Epithelial cell of esophagus (primary cell): ENCODE data around the gene INO80.
A peak's percentile ranks its signal among the peaks of the same experiment; 100 is the strongest.

Experiments used
- DNase-seq: peaks from one replicate; pipeline ENCODE4 v3.0.0; 2010; ENCODE audit warnings: low read depth
- H3K4me3 ChIP-seq: 2 replicates; pipeline ENCODE4 v1.5.1; 2011; ENCODE audit warnings: mild to moderate bottlenecking, low read length, control low read depth
- CTCF ChIP-seq: IDR thresholded peaks from 2 replicates; pipeline ENCODE4 v1.5.1; 2011; ENCODE audit warnings: low read depth, mild to moderate bottlenecking, low read length, control low read depth, inconsistent platforms; ENCODE audit not compliant: insufficient read depth; ENCODE audit errors: missing control alignments

Gene INO80

GRCh38 chr15:40937762-40938535, 178.1 kb downstream of the INO80 start:
- DNase-seq, result peak; percentile 64
- TF ChIP-seq CTCF, result peak; percentile 66
- H3K4me3 ChIP-seq, result no peak overlapping the region

GRCh38 chr15:40936709-40937666, 179.1 kb downstream of the INO80 start:
- DNase-seq, result peak; percentile 37
- no peak for TF ChIP-seq CTCF
- no peak overlapping the region for H3K4me3 ChIP-seq

- no peak for DNase-seq
- no peak overlapping the region for H3K4me3 ChIP-seq
- no peak for TF ChIP-seq CTCF
These were observed 179.8 kb downstream of the INO80 start for GRCh38 chr15:40936234-40936708.

GRCh38 chr15:40934457-40934856, 181.6 kb downstream of the INO80 start:
- no peak overlapping the region for H3K4me3 ChIP-seq
- TF ChIP-seq CTCF, result no peak
- DNase-seq, result no peak

GRCh38 chr15:40933517-40933902, 182.6 kb downstream of the INO80 start:
- TF ChIP-seq CTCF, result no peak
- H3K4me3 ChIP-seq, result no peak overlapping the region
- DNase-seq, result no peak

- no peak for TF ChIP-seq CTCF
- no peak overlapping the region for H3K4me3 ChIP-seq
- no peak for DNase-seq
These were observed 183.2 kb downstream of the INO80 start for GRCh38 chr15:40932649-40933516.
